Retinal pigment epithelial cell (primary cell): ENCODE results near the gene PHEX.
A peak's percentile ranks its signal among the peaks of the same experiment; 100 is the strongest.

Source experiments
- DNase-seq: peaks from one replicate; pipeline ENCODE4 v3.0.0-alpha.2; 2010; ENCODE audit warnings: low read depth
- H3K4me3 ChIP-seq: 2 replicates; pipeline ENCODE4 v1.5.1; 2011; ENCODE audit warnings: mild to moderate bottlenecking, low read length, control low read depth, moderate library complexity
- CTCF ChIP-seq: conservative IDR thresholded peaks from 2 replicates; pipeline ENCODE4 v1.5.1; 2011; ENCODE audit warnings: low read depth, low read length, control low read depth, inconsistent platforms

PHEX gene

DNA sequence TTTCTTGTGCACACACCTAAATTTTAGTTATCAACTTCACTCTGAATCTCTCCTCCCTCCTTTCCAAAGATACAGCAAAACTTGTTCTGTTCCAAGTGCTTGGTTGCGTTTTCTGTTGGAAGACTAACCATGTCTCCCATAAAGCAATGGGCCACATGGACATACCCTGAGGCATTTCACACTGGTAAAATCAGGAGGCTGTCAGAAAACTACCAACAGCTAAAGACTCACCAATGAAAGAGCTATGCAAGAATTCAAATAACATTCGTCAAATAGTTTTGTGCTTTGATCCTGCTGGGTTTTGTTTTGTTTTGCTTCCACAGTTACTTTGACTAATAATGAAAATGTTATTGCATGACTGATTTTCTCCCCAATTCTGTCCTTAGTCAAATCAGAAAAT, 46.0 kb downstream of the PHEX start:
- no peak for TF ChIP-seq CTCF
- H3K4me3 ChIP-seq: no peak overlapping the region
- DNase-seq: no peak

DNA sequence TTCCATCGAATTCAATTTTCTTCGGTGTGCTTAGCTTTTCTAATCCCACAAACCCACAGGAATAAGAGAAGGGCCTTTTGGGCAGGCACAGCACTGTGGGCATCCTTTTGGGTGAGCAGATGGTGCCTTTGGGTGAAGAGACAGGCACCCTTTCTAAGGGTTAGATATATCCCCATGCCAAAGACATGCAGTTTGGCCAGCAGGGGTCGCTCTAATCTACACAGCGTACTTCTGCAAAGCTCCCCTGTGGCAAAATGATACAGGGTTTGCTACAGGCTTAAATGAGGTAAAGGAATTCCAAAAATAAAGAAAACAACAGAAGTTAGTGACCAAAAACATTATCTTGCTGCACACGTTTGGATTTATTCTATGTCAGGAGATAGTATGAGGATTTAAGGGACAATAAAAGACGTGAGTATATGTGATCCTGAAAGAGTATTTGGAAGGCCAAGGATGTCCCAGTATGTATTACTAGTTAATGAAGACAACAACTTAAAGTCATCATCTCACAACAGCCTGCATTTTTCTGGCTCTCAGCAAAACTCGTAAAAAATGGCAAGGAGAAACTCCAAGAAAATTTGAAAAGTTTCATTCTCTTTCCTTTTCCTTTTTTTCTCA, 49.5 kb downstream of the PHEX start:
- no peak overlapping the region for H3K4me3 ChIP-seq
- TF ChIP-seq CTCF: peak; percentile 75
- DNase-seq: no peak

DNA sequence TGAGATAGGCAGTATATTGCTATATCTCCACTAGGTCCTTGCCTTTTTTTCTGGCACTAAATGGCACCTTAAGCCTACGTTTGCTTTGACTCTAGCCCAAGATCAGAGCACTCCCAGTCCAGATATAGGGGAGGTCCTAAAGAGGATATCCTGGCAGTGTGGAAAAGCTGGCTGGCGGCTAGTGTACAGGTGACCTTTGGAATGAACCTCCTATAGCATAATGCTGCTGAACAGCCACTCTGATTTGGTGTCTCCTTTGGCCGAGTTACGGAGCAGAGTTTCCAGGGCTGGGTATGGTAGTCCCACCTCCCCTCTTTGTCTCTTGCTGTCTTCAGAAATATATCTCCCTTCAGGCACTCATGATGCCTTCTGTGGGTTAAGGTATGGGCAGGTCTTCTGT, 53.9 kb downstream of the PHEX start:
- H3K4me3 ChIP-seq: no peak overlapping the region
- no peak for DNase-seq
- no peak for TF ChIP-seq CTCF

DNA sequence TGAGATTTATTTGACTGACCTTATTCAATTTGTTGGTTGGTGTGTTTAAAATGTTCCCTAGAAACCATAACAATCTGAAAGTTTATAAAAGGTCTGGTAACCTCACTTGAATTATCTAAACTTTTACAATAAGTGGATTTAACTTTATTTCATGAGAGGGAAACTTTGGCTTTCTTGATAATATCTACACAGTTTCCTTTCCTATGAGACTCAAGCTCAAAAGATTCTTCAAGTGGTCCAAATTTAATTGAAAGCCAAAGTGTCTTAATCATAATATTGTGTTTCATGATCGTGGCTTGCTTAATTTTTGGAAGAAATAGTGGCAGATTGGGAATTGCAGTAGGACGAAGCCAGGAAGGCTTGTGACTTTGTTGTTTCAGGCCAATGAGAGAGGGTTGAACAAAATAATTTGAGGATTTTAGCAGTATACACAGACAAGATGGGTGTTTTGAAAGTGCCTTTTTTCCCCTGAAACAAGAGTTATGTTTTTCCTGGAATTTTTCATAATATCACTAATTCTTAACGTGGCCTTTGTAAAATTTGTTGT, 55.0 kb downstream of the PHEX start:
- no peak for DNase-seq
- no peak for TF ChIP-seq CTCF
- no peak overlapping the region for H3K4me3 ChIP-seq

- TF ChIP-seq CTCF: no peak
- no peak for DNase-seq
- H3K4me3 ChIP-seq: no peak overlapping the region
Measured at GRCh38 chrX:22088326-22088725, 56.2 kb downstream of the PHEX start.

- no peak for TF ChIP-seq CTCF
- no peak for DNase-seq
- no peak overlapping the region for H3K4me3 ChIP-seq
Measured at GRCh38 chrX:22090181-22090580, 58.1 kb downstream of the PHEX start.

DNA sequence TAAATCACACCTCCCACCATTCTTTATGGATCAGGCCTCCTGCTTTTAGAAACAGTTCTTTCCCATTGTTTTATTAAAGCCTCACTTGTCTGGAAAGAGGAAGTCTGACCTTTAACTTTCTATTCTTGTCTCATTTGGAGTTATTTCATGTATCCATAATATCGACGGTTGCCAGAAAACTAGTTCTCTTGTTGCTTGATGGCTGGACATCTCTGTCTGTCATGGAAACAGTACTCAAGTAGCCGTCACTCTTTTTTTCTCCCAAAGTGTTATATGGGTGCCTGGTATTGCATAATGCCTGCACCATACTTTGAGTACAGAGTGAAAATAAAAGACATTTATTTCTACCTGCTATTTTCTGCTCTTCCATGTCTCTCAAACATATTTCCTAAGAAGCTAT, 61.4 kb downstream of the PHEX start:
- no peak overlapping the region for H3K4me3 ChIP-seq
- DNase-seq: no peak
- no peak for TF ChIP-seq CTCF
